GM03348 (cell line): Measurements from ENCODE around the gene DGKA.
"Not testable (repeated sequence)": the region's sequence is repeated elsewhere in the genome, so short reads cannot be mapped to it uniquely, and the experiment has no call there.

Source experiments
- DNase-seq: peaks from one replicate; pipeline ENCODE4 v3.0.0; 2012; ENCODE audit warnings: low spot score

The DGKA gene

GRCh38 chr12:55969356-55969755 lies 38.4 kb downstream of the DGKA start:
- no peak for DNase-seq

GRCh38 chr12:55970775-55971174 lies 39.8 kb downstream of the DGKA start:
- no peak for DNase-seq

GRCh38 chr12:55972042-55972441 lies 41.1 kb downstream of the DGKA start:
- peak; percentile 55 for DNase-seq

GRCh38 chr12:55972456-55972855 lies 41.5 kb downstream of the DGKA start:
- no peak for DNase-seq

GRCh38 chr12:55972911-55973598 lies 42.1 kb downstream of the DGKA start:
- no peak for DNase-seq

GRCh38 chr12:55973599-55974307 lies 42.8 kb downstream of the DGKA start, which contains the start of gene RAB5B:
RAB5B (plus strand) TSS chr12:55974078; CDS start chr12:55986961, 12,883 bp downstream.
- peak; percentile 96 for DNase-seq

- DNase-seq: peak; percentile 68
Observed at GRCh38 chr12:55974308-55974730, 43.4 kb downstream of the DGKA start.

- no peak for DNase-seq
Observed at GRCh38 chr12:55978393-55978792, 47.4 kb downstream of the DGKA start.

GRCh38 chr12:55979069-55979468 lies 48.1 kb downstream of the DGKA start:
- DNase-seq: no peak

- DNase-seq: not testable (repeated sequence)
Observed at GRCh38 chr12:55981882-55982281, 50.9 kb downstream of the DGKA start.

- no peak for DNase-seq
Observed at GRCh38 chr12:55982319-55982936, 51.5 kb downstream of the DGKA start.

GRCh38 chr12:55983232-55983842 lies 52.4 kb downstream of the DGKA start:
- no peak for DNase-seq

GRCh38 chr12:55984861-55985260 lies 53.9 kb downstream of the DGKA start:
- DNase-seq: no peak

- DNase-seq: no peak
Observed at GRCh38 chr12:55985341-55985740, 54.4 kb downstream of the DGKA start.

- DNase-seq: not testable (repeated sequence)
Observed at GRCh38 chr12:55985976-55986375, 55.0 kb downstream of the DGKA start.

GRCh38 chr12:55991110-55991509 lies 60.1 kb downstream of the DGKA start:
- no peak for DNase-seq

GRCh38 chr12:55993230-55993853 lies 62.4 kb downstream of the DGKA start:
- DNase-seq: no peak

GRCh38 chr12:55995366-55995765 lies 64.4 kb downstream of the DGKA start:
- no peak for DNase-seq

- DNase-seq: peak; percentile 67
Observed at GRCh38 chr12:55996201-55996714, 65.3 kb downstream of the DGKA start.

- DNase-seq: peak; percentile 99
Observed at GRCh38 chr12:55996715-55997534, 66.0 kb downstream of the DGKA start, which contains the start of gene SUOX. SUOX (plus strand) TSS chr12:55997276; CDS start chr12:56002222, 4,946 bp downstream.

- no peak for DNase-seq
Observed at GRCh38 chr12:55997535-55997859, 66.5 kb downstream of the DGKA start.
